SK-N-SH treated with all-trans-retinoic acid at 6 μM for 48 hours (cell line): ENCODE measurements around the gene CHRNA5.
A peak's percentile ranks its signal among the peaks of the same experiment; 100 is the strongest.

Source experiments
- ATAC-seq: fragments of 200-7000 bp; cut with Tn5 transposase; 3 replicates; pipeline ENCODE4 v1.9.1; 2020; ENCODE audit warnings: mild to moderate bottlenecking, moderate library complexity
- ARNTL ChIP-seq: fragments of 450-650 bp; formaldehyde crosslinking; IDR thresholded peaks from 2 replicates; pipeline ENCODE4 v1.5.0; 2020; ENCODE audit warnings: low read depth, mild to moderate bottlenecking, moderate library complexity, borderline replicate concordance
- BACH2 ChIP-seq: fragments of 250-450 bp; sonication (Bioruptor Pico); IDR thresholded peaks from 2 replicates; pipeline ENCODE4 v1.9.0; 2021; ENCODE audit warnings: mild to moderate bottlenecking, borderline replicate concordance
- CSDC2 ChIP-seq: fragments of 250-450 bp; sonication (Bioruptor Pico); IDR thresholded peaks from 2 replicates; pipeline ENCODE4 v1.5.0; 2020; ENCODE audit warnings: mild to moderate bottlenecking, moderate library complexity
- ESRRG ChIP-seq: fragments of 250-450 bp; sonication (Bioruptor Pico); IDR thresholded peaks from 2 replicates; pipeline ENCODE4 v1.6.1; 2021; ENCODE audit warnings: mild to moderate bottlenecking
- GLIS3 ChIP-seq: fragments of 250-450 bp; sonication (Bioruptor Pico); IDR thresholded peaks from 2 replicates; pipeline ENCODE4 v1.5.0; 2020; ENCODE audit warnings: mild to moderate bottlenecking, moderate library complexity
- ISL1 ChIP-seq: fragments of 250-450 bp; sonication (Bioruptor Pico); IDR thresholded peaks from 2 replicates; pipeline ENCODE4 v2.1.2; 2022; ENCODE audit warnings: mild to moderate bottlenecking, moderate library complexity
- PPARA ChIP-seq: fragments of 250-450 bp; sonication (Bioruptor Pico); IDR thresholded peaks from 2 replicates; pipeline ENCODE4 v1.5.0; 2020; ENCODE audit warnings: mild to moderate bottlenecking, borderline replicate concordance
- RARB ChIP-seq: fragments of 250-450 bp; sonication (Bioruptor Pico); IDR thresholded peaks from 2 replicates; pipeline ENCODE4 v1.8.0; 2021; ENCODE audit warnings: mild to moderate bottlenecking, moderate library complexity
- SNAI2 ChIP-seq: fragments of 250-450 bp; sonication (Bioruptor Pico); IDR thresholded peaks from 2 replicates; pipeline ENCODE4 v1.5.0; 2020; ENCODE audit warnings: mild to moderate bottlenecking, moderate library complexity
- TCF4 ChIP-seq: fragments of 250-450 bp; sonication (Bioruptor Pico); IDR thresholded peaks from 2 replicates; pipeline ENCODE4 v1.8.0; 2021; ENCODE audit warnings: mild to moderate bottlenecking, moderate library complexity, borderline replicate concordance
- TOX ChIP-seq: fragments of 250-450 bp; sonication (Bioruptor Pico); IDR thresholded peaks from 2 replicates; pipeline ENCODE4 v1.8.0; 2021; ENCODE audit warnings: mild to moderate bottlenecking, moderate library complexity, borderline replicate concordance
- ZC3H10 ChIP-seq: fragments of 250-450 bp; sonication (Bioruptor Pico); IDR thresholded peaks from 2 replicates; pipeline ENCODE4 v1.5.1; 2021; ENCODE audit warnings: mild to moderate bottlenecking, moderate library complexity
- ZFP30 ChIP-seq: fragments of 450-650 bp; formaldehyde crosslinking; IDR thresholded peaks from 2 replicates; pipeline ENCODE4 v1.5.0; 2022; ENCODE audit warnings: mild to moderate bottlenecking, moderate library complexity
- ZNF565 ChIP-seq: fragments of 450-650 bp; formaldehyde crosslinking; conservative IDR thresholded peaks from 2 replicates; pipeline ENCODE4 v1.5.0; 2020; ENCODE audit warnings: low read depth, mild to moderate bottlenecking, moderate library complexity
- ZNF70 ChIP-seq: fragments of 450-650 bp; formaldehyde crosslinking; IDR thresholded peaks from 2 replicates; pipeline ENCODE4 v1.5.0; 2020; ENCODE audit warnings: mild to moderate bottlenecking, moderate library complexity
- ZNF8 ChIP-seq: fragments of 450-650 bp; formaldehyde crosslinking; IDR thresholded peaks from 2 replicates; pipeline ENCODE4 v1.5.0; 2020; ENCODE audit warnings: mild to moderate bottlenecking, moderate library complexity
- TF ChIP-seq, protein P1 (sequence below): fragments of 250-450 bp; sonication (Bioruptor Pico); IDR thresholded peaks from 2 replicates; pipeline ENCODE4 v1.8.0; 2020; ENCODE audit warnings: mild to moderate bottlenecking, moderate library complexity, borderline replicate concordance
- TF ChIP-seq, protein P2 (sequence below): fragments of 250-450 bp; sonication (Bioruptor Pico); IDR thresholded peaks from 2 replicates; pipeline ENCODE4 v1.8.0; 2021; ENCODE audit warnings: low read depth, mild to moderate bottlenecking, moderate library complexity, borderline replicate concordance
- TF ChIP-seq, protein P3 (sequence below): fragments of 250-450 bp; sonication (Bioruptor Pico); IDR thresholded peaks from 2 replicates; pipeline ENCODE4 v1.5.1; 2020; ENCODE audit warnings: low read depth, mild to moderate bottlenecking, moderate library complexity
- TF ChIP-seq, protein P4 (sequence below): fragments of 250-450 bp; sonication (Bioruptor Pico); IDR thresholded peaks from 2 replicates; pipeline ENCODE4 v1.5.0; 2020; ENCODE audit warnings: mild to moderate bottlenecking, moderate library complexity
- TF ChIP-seq, protein P5 (sequence below): fragments of 250-450 bp; sonication (Bioruptor Pico); IDR thresholded peaks from 2 replicates; pipeline ENCODE4 v1.5.1; 2021; ENCODE audit warnings: mild to moderate bottlenecking, moderate library complexity

CHRNA5 gene

DNA sequence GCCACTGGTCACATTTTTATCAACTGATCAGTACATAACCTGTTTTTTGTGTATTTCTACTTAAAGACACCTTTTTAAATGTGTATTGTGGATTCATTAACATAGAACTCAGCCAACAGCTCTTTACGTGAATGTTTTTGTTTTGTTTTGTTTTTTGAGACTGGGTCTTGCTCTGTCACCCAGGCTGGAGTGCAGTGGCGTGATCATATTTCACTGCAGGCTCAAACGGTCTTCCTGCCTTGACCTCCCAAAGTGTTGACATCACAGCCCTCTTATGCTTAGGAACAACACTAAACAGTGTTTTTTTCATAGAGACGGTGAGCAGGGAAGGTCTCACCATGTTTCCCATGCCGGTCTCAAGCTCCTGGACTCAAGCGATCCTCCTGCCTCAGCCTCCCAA lies 15.1 kb upstream of the CHRNA5 start (continued):
- TF ChIP-seq, protein P1, sequence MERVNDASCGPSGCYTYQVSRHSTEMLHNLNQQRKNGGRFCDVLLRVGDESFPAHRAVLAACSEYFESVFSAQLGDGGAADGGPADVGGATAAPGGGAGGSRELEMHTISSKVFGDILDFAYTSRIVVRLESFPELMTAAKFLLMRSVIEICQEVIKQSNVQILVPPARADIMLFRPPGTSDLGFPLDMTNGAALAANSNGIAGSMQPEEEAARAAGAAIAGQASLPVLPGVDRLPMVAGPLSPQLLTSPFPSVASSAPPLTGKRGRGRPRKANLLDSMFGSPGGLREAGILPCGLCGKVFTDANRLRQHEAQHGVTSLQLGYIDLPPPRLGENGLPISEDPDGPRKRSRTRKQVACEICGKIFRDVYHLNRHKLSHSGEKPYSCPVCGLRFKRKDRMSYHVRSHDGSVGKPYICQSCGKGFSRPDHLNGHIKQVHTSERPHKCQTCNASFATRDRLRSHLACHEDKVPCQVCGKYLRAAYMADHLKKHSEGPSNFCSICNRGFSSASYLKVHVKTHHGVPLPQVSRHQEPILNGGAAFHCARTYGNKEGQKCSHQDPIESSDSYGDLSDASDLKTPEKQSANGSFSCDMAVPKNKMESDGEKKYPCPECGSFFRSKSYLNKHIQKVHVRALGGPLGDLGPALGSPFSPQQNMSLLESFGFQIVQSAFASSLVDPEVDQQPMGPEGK (CRISPR knock-in tag) = no peak
- TF ChIP-seq, protein P2, sequence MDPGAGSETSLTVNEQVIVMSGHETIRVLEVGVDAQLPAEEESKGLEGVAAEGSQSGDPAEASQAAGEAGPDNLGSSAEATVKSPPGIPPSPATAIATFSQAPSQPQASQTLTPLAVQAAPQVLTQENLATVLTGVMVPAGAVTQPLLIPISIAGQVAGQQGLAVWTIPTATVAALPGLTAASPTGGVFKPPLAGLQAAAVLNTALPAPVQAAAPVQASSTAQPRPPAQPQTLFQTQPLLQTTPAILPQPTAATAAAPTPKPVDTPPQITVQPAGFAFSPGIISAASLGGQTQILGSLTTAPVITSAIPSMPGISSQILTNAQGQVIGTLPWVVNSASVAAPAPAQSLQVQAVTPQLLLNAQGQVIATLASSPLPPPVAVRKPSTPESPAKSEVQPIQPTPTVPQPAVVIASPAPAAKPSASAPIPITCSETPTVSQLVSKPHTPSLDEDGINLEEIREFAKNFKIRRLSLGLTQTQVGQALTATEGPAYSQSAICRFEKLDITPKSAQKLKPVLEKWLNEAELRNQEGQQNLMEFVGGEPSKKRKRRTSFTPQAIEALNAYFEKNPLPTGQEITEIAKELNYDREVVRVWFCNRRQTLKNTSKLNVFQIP (CRISPR knock-in tag) = no peak
- TF ChIP-seq ESRRG (CRISPR knock-in tag) (no peak), CSDC2 (CRISPR knock-in tag) (no peak), BACH2 (CRISPR knock-in tag) (no peak)

DNA sequence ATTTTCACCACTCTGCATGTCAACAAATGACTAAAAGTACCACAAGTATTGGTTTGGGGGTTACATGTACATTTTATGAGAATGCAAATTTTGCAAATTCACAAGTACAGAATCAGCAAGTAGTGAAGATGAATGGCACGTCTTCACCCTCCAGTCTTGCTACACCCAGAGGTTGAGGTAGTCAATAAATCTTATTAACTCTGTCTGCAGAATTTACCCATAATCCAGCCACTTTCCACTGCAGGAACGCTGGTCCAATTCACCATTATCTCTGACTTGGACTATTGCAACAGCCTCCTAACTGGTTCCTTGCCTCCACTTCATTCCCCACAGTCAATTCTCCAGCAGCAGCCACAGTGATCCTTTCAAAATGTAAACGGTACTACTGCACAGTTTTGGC lies 14.5 kb upstream of the CHRNA5 start:
- TF ChIP-seq, protein P3, sequence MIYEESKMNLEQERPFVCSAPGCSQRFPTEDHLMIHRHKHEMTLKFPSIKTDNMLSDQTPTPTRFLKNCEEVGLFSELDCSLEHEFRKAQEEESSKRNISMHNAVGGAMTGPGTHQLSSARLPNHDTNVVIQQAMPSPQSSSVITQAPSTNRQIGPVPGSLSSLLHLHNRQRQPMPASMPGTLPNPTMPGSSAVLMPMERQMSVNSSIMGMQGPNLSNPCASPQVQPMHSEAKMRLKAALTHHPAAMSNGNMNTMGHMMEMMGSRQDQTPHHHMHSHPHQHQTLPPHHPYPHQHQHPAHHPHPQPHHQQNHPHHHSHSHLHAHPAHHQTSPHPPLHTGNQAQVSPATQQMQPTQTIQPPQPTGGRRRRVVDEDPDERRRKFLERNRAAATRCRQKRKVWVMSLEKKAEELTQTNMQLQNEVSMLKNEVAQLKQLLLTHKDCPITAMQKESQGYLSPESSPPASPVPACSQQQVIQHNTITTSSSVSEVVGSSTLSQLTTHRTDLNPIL (CRISPR knock-in tag) = no peak
- TF ChIP-seq, protein P4, sequence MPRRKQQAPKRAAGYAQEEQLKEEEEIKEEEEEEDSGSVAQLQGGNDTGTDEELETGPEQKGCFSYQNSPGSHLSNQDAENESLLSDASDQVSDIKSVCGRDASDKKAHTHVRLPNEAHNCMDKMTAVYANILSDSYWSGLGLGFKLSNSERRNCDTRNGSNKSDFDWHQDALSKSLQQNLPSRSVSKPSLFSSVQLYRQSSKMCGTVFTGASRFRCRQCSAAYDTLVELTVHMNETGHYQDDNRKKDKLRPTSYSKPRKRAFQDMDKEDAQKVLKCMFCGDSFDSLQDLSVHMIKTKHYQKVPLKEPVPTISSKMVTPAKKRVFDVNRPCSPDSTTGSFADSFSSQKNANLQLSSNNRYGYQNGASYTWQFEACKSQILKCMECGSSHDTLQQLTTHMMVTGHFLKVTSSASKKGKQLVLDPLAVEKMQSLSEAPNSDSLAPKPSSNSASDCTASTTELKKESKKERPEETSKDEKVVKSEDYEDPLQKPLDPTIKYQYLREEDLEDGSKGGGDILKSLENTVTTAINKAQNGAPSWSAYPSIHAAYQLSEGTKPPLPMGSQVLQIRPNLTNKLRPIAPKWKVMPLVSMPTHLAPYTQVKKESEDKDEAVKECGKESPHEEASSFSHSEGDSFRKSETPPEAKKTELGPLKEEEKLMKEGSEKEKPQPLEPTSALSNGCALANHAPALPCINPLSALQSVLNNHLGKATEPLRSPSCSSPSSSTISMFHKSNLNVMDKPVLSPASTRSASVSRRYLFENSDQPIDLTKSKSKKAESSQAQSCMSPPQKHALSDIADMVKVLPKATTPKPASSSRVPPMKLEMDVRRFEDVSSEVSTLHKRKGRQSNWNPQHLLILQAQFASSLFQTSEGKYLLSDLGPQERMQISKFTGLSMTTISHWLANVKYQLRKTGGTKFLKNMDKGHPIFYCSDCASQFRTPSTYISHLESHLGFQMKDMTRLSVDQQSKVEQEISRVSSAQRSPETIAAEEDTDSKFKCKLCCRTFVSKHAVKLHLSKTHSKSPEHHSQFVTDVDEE = no peak
- TF ChIP-seq ZNF8 (no peak), ZNF70 (CRISPR knock-in tag) (no peak), RARB (CRISPR knock-in tag) (no peak), CSDC2 (CRISPR knock-in tag) (no peak), ZFP30 (CRISPR knock-in tag) (no peak), ISL1 (CRISPR knock-in tag) (no peak), ARNTL (no peak)
- no peak for ATAC-seq

DNA sequence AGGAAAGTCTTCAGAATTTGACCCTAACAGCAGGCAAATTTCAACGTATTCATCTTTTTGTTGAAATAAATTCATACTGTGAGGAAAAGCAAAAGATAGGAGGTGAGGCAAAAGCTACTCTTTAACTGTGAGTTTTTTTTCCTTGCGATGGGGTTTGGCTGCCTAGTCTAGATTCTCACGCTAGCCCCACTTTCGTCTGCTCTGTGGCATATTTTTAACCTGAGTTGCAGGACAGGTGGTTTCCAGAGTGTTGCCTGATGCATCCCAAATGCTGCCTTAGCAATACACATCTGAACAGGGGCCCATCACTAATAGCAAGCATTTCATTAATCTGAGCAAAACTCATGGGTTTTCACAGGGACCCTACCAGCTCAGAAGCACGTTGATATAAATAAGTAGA lies 13.4 kb upstream of the CHRNA5 start:
- TF ChIP-seq, protein P3 (CRISPR knock-in tag) = no peak
- TF ChIP-seq, protein P5, sequence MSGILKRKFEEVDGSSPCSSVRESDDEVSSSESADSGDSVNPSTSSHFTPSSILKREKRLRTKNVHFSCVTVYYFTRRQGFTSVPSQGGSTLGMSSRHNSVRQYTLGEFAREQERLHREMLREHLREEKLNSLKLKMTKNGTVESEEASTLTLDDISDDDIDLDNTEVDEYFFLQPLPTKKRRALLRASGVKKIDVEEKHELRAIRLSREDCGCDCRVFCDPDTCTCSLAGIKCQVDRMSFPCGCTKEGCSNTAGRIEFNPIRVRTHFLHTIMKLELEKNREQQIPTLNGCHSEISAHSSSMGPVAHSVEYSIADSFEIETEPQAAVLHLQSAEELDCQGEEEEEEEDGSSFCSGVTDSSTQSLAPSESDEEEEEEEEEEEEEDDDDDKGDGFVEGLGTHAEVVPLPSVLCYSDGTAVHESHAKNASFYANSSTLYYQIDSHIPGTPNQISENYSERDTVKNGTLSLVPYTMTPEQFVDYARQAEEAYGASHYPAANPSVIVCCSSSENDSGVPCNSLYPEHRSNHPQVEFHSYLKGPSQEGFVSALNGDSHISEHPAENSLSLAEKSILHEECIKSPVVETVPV (CRISPR knock-in tag) = no peak
- TF ChIP-seq ARNTL (no peak), GLIS3 (CRISPR knock-in tag) (no peak), ZC3H10 (CRISPR knock-in tag) (no peak), TOX (CRISPR knock-in tag) (no peak)
- ATAC-seq = no peak; the same call in 2 of the 3 replicates

DNA sequence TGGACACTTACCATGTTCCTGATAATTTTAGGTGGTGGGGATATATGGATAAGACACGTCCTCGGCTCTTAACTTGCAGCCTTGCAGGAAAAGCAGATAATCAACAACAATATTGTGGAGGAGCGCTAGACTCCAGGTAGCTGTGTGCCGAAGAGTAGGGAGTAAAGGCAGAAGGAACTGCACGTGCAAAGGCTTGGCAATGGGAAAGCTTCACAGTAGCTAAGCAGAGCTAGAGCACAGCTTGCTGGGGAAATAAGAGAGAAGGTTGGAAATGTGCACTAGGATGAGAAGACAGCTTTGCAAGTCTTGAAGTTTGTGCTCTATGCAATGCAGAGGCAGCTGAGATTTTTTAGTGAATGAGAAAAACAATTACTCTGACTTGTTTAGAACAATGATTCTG lies 12.7 kb upstream of the CHRNA5 start:
- ATAC-seq = peak; percentile 53; the same call in 2 of the 3 replicates
- TF ChIP-seq CSDC2 (CRISPR knock-in tag) = no peak
- no peak for TF ChIP-seq ZNF565 (CRISPR knock-in tag)
- TF ChIP-seq, protein P3 (CRISPR knock-in tag) = no peak
- no peak for TF ChIP-seq ZNF70 (CRISPR knock-in tag)
- TF ChIP-seq, protein P1 (CRISPR knock-in tag) = no peak
- no peak for TF ChIP-seq SNAI2
- TF ChIP-seq TCF4 (CRISPR knock-in tag) = no peak
- TF ChIP-seq ZNF8 = no peak
- TF ChIP-seq PPARA (CRISPR knock-in tag) = no peak
- no peak for TF ChIP-seq ZFP30 (CRISPR knock-in tag)
- TF ChIP-seq BACH2 (CRISPR knock-in tag) = no peak
